ENCODE measurements around the gene MELTF.

- TF ChIP-seq CTCF (IDR thresholded peaks at IDR 0.05; ENCODE audit: insufficient read depth, low read length, poor library complexity, severe bottlenecking), result no peak
- TF ChIP-seq EZH2phosphoT487 (conservative IDR thresholded peaks at IDR 0.05; ENCODE audit: low read length), result no peak
Observed at GRCh38 chr3:197038679-197039462, 9.3 kb upstream of the MELTF start.

Measured in SU-DHL-6 (cell line).